ENCODE results near the gene TAC4.

DNA sequence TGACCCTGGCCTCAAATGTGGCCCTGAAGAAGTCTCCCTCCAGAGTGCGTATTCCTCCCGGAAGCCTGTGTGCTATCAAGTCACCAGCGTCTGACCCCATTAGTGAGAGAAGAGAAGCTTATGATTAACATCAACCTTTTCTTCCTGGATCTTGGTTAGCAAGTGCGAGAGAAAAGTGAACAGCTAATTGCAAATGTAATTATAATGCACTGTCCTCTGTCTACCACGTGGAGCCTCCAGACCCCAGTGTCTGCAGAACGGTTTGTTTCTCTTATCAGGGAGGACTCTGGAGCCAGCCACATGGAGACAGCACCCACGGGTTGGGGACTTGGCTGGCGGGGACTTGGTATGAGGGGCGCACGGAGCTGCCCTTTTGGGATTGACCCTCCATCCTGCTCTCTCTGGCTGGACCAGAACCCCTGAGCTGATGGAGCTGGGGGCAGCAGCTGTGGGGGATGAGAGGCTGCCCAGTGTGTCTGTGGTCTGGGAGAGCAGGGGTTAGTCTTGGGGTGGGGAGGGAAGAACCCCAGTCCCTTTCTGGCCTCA, 5.7 kb upstream of the TAC4 start:
- TF ChIP-seq, protein P1, sequence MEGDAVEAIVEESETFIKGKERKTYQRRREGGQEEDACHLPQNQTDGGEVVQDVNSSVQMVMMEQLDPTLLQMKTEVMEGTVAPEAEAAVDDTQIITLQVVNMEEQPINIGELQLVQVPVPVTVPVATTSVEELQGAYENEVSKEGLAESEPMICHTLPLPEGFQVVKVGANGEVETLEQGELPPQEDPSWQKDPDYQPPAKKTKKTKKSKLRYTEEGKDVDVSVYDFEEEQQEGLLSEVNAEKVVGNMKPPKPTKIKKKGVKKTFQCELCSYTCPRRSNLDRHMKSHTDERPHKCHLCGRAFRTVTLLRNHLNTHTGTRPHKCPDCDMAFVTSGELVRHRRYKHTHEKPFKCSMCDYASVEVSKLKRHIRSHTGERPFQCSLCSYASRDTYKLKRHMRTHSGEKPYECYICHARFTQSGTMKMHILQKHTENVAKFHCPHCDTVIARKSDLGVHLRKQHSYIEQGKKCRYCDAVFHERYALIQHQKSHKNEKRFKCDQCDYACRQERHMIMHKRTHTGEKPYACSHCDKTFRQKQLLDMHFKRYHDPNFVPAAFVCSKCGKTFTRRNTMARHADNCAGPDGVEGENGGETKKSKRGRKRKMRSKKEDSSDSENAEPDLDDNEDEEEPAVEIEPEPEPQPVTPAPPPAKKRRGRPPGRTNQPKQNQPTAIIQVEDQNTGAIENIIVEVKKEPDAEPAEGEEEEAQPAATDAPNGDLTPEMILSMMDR (IDR thresholded peaks at IDR 0.05; ENCODE audit: borderline replicate concordance, extremely low read depth, low read length, poor library complexity, severe bottlenecking) = no peak
- no peak for TF ChIP-seq EZH2 (IDR thresholded peaks at IDR 0.05; ENCODE audit: borderline replicate concordance, low read depth, low read length, severe bottlenecking)
